Heart right ventricle (tissue), 16 donors: ENCODE data around the gene KIAA0513. TPM values are rescaled to one million over a fixed set of nuclear protein-coding genes. Genes with fewer than 3 reads are reported as not detected.

Experiments
- ATAC-seq, 8 donors: fragments of 200-7000 bp; cut with Tn5 transposase; one replicate each; pipeline ENCODE4 v1.9.1; 2020; ENCODE audit warnings: mild to moderate bottlenecking in 8 of 8, moderate library complexity in 8 of 8, moderate number of reproducible peaks in 1 of 8
- DNase-seq, 2 donors: peaks; one replicate each; pipeline ENCODE4 v3.0.0-alpha.2; 2020
- H3K27ac ChIP-seq, 10 donors: fragments of 200-600 bp; sonication (generic) in 2 of 10; one replicate each; pipeline versions ENCODE4 v1.5.0 to v1.8.0; 2020 to 2022; ENCODE audit warnings: mild to moderate bottlenecking in 3 of 10
- H3K27me3 ChIP-seq, 7 donors: fragments of 200-600 bp; one replicate each; pipeline ENCODE4 v1.8.0; 2021 to 2022; ENCODE audit warnings: mild to moderate bottlenecking in 2 of 7
- H3K36me3 ChIP-seq, 9 donors: fragments of 200-600 bp; sonication (generic) in 1 of 9; one replicate each; pipeline versions ENCODE4 v1.5.0 to v1.8.0; 2020 to 2022; ENCODE audit warnings: mild to moderate bottlenecking in 2 of 9
- H3K4me1 ChIP-seq, 9 donors: fragments of 200-600 bp; sonication (generic) in 1 of 9; one replicate each; pipeline versions ENCODE4 v1.5.0 to v1.8.0; 2020 to 2022; ENCODE audit warnings: mild to moderate bottlenecking in 4 of 9
- H3K4me3 ChIP-seq, 10 donors: fragments of 200-600 bp; sonication (generic) in 2 of 10; one replicate each; pipeline versions ENCODE4 v1.5.0 to v1.8.0; 2020 to 2022; ENCODE audit warnings: mild to moderate bottlenecking in 7 of 10, moderate library complexity in 2 of 10
- H3K9me3 ChIP-seq, 11 donors: fragments of 200-600 bp in 10 of 11; sonication (generic) in 2 of 11; one replicate each; pipeline versions ENCODE4 v1.5.0 to v1.8.0; 2013 to 2022; ENCODE audit warnings: mild to moderate bottlenecking in 2 of 11, control low read depth in 1 of 11, moderate library complexity in 1 of 11
- WGBS, 2 donors: extraction: QIAGEN DNeasy Blood & Tissue Kit; methylation state at CpG; one replicate each; pipeline ENCODE4 v1.1.7; 2013; ENCODE audit warnings: inconsistent platforms in 1 of 2; 5-methylcytosine and 5-hydroxymethylcytosine counted together
- intact Hi-C, 10 donors: fragments of 100-400 bp; cut with DNase I; formaldehyde crosslinking; loops; one replicate each; pipeline versions ENCODE4 v1.11.1 to v1.14.2; 2022
- polyA plus RNA-seq, 2 donors: library from polyadenylated mRNA; stranded (reverse); fragments of 200-250 nt; gene quantifications; one replicate each; pipeline ENCODE4 v1.2.3, GENCODE V29; 2013
- total RNA-seq, 10 donors: library from RNA; stranded (reverse); fragmentation: NEBNext Ultra II Directional in 3 of 10; extraction: Animal tissue kit (Norgen Biotek cat#: 25700) in 3 of 10; gene quantifications; one replicate each; pipeline versions ENCODE4 v1.2.1 to v1.2.4, GENCODE V29; 2021 to 2023
- TF ChIP-seq, protein P1 (sequence below), 9 donors: fragments of 200-600 bp; sonication (generic) in 2 of 9; IDR thresholded peaks; one replicate each; pipeline versions ENCODE4 v1.5.0 to v1.8.0; 2021 to 2022; ENCODE audit warnings: antibody characterized with exemption in 9 of 9, mild to moderate bottlenecking in 5 of 9, moderate library complexity in 1 of 9
- donor health status: Arrhythmogenic right ventricular cardiomyopathy.
- donor health status: ischemic (EF 13 %, LVEDD 7.1; RV severe dilation, severe dysfunction).
- donor health status: healthy with polysubstance abuse.
- donor health status: DM: no; HTN: yes; CAD: no.
- donor health status: DM: no; HTN: no; CAD: no.
- donor health status: ischemic (EF 25% LVEDD 6.9; RV normal size, moderate dysfunction).
- donor health status: ischemic (EF 25% LVEDD 5.7; RV mildly dilated, moderate dysfunction).
- donor health status: healthy.
- donor health status: DM: yes; HTN: yes; CAD: no.
- donor health status: Ischemic cardiomyopathy.
- donor health status: ischemic (EF 35%, LVEDD 5.7; RV mildly dilated, moderate dysfunction).
- donor health status: nonischemic (EF 11% LVEDD 7.7; RV severe dilation, severe dysfunction).
- donor health status: DM: yes; HTN: yes; CAD: no.
- donor health status: PGD.
- donor health status: ischemic (EF 29% LVEDD 5.4; RV normal size, mild dysfunction).
- donor health status: nonischemic (EF 23%, LVEDD 6.1; RV moderate dilation, normal function).

Gene KIAA0513
- total and polyA plus RNA-seq, 12 donors = 2.4 to 10.9 (median 8.3) TPM

DNA sequence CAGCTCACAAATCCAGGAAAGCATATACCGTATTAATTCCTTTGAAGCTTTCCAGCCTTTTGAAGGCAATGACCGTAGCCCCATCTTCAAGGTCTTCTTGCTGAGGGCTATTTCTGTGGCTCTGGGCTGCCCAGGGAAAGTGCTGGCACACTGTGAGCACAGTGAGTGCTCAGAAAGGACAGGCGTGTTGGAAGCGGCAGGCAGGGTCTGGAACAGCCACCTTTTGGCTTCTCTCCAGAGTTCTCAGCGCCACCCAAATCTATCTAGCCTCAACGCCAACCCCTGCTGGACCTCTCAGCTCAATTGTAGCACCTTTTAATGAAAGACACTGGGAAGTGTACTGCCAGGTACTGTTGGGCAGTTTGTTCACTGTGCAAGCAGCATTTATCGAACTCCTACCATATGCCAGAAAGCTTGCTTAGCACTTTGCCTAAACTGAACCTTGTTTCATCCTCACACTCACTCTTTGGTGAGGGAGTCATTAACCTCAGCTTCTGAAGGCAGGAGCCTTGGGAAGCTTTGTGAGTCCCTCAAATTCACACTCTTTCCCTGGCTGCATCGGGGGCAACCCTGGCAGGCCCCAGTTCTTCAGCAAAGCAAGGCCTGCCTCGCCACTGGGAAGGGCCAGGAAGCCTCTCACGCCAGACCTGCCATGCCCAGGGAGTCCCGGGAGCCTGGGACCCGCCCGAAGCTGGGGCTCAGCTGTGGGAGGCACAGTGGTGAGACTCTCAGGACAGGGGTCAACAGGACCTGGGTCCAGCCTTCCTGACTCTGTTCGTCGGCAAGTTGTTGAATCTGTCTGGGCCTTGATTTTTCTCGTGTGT is 98.2 kb downstream of the KIAA0513 start:
- Histone ChIP-seq H3K36me3 (no peaks in the 10 kb centered on the region), H3K27ac (peak overlapping the region in 9 of 10 donors; percentile 30 to 90 (median 77)), H3K27me3 (no peaks in the 10 kb centered on the region), H3K4me3 (no peak overlapping the region), H3K9me3 (no peaks in the 10 kb centered on the region), H3K4me1 (peaks cover 26 to 63% (median 49%) of the 10 kb centered on the region in 9 donors)
- DNase-seq (peak; percentile 60 to 69), ATAC-seq (peak; percentile 23 to 87 (median 66))
- intact Hi-C loops = loop anchor here in 3 of 10 donors (5.0 to 10.0 kb wide), 3 partner anchors 42 to 107 kb away; no protein-coding TSS in a partner anchor
- WGBS, 2 donors = 78 to 81% methylated on average over 16 of the region's 16 CpGs
- TF ChIP-seq, protein P1, sequence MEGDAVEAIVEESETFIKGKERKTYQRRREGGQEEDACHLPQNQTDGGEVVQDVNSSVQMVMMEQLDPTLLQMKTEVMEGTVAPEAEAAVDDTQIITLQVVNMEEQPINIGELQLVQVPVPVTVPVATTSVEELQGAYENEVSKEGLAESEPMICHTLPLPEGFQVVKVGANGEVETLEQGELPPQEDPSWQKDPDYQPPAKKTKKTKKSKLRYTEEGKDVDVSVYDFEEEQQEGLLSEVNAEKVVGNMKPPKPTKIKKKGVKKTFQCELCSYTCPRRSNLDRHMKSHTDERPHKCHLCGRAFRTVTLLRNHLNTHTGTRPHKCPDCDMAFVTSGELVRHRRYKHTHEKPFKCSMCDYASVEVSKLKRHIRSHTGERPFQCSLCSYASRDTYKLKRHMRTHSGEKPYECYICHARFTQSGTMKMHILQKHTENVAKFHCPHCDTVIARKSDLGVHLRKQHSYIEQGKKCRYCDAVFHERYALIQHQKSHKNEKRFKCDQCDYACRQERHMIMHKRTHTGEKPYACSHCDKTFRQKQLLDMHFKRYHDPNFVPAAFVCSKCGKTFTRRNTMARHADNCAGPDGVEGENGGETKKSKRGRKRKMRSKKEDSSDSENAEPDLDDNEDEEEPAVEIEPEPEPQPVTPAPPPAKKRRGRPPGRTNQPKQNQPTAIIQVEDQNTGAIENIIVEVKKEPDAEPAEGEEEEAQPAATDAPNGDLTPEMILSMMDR (IDR thresholded peaks at IDR 0.05) = no peak

- intact Hi-C loops = loop anchor here in 3 of 10 donors (5.0 to 10.0 kb wide), 3 partner anchors 41 to 106 kb away; no protein-coding TSS in a partner anchor
Measured at GRCh38 chr16:85126394-85126704, 98.8 kb downstream of the KIAA0513 start.

DNA sequence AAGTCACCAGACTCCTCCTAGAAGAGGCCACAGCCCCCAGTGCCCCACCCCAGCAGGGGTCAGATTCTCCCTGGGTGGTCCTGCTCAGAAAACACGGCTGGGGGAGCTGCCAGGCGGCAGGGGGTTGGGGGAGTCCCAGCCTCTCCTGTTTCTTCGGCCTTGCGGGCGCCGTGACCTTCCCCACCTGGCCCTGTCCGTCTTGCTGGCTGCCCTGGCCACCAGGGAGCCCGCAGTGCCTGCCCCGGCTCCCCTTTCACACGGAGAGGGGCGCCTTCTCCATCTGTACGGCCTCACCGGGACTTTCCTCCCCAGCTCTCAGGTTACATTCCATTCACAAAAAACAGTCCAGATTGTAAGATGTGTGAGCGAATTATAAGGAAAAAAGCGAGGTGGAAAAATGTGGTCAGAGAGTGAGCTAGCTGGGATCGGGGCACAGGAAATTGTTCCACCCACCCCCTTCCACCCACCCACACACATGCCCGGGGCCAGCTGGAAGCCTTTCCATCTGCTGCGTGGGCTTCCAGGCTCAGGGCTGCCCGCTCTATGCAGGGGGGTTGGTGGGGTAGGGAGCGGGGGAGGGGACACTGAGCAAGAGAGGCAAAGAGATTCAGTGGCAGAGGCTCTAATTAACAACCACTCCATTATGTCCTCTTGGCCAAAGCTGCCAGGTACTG is 99.2 kb downstream of the KIAA0513 start:
- H3K27me3 ChIP-seq = no peaks in the 10 kb centered on the region
- no peaks in the 10 kb centered on the region for H3K36me3 ChIP-seq
- TF ChIP-seq, protein P1 (IDR thresholded peaks at IDR 0.05) = no peak
- no peaks in the 10 kb centered on the region for H3K9me3 ChIP-seq
- intact Hi-C loops = loop anchor here in 3 of 10 donors (5.0 to 10.0 kb wide), 3 partner anchors 40 to 105 kb away; no protein-coding TSS in a partner anchor
- 33 to 39% methylated on average over 20 of the region's 20 CpGs for WGBS, 2 donors
- H3K4me3 ChIP-seq = no peak overlapping the region
- ATAC-seq = peak in 6 of 8 donors; percentile 16 to 44 (median 28)
- peaks cover 28 to 68% (median 54%) of the 10 kb centered on the region in 9 donors for H3K4me1 ChIP-seq
- DNase-seq = no peak
- peak overlapping the region in 6 of 10 donors; percentile 46 to 86 (median 61) for H3K27ac ChIP-seq

More at GRCh38 chr16:85126394-85126704, 98.8 kb downstream of the KIAA0513 start:
- Histone ChIP-seq H3K4me1 (peaks cover 28 to 68% (median 54%) of the 10 kb centered on the region in 9 donors), H3K27ac (peak overlapping the region in 8 of 10 donors; percentile 46 to 86 (median 66)), H3K9me3 (no peaks in the 10 kb centered on the region), H3K4me3 (no peak overlapping the region), H3K36me3 (no peaks in the 10 kb centered on the region), H3K27me3 (no peaks in the 10 kb centered on the region)
- TF ChIP-seq, protein P1 (IDR thresholded peaks at IDR 0.05) = no peak
- DNase-seq (no peak), ATAC-seq (no peak)
- 76 to 77% methylated on average over 12 of the region's 12 CpGs for WGBS, 2 donors

GRCh38 chr16:85127379-85127723 is 99.8 kb downstream of the KIAA0513 start:
- Histone ChIP-seq H3K36me3 (no peaks in the 10 kb centered on the region), H3K27ac (no peak overlapping the region), H3K4me1 (peaks cover 28 to 68% (median 54%) of the 10 kb centered on the region in 9 donors), H3K27me3 (no peaks in the 10 kb centered on the region), H3K9me3 (no peaks in the 10 kb centered on the region), H3K4me3 (no peak overlapping the region)
- no peak for DNase-seq
- ATAC-seq = no peak
- WGBS, 2 donors = 77 to 81% methylated on average over 3 of the region's 3 CpGs
- TF ChIP-seq, protein P1 (IDR thresholded peaks at IDR 0.05) = no peak
- intact Hi-C loops = loop anchor here in 3 of 10 donors (5.0 to 10.0 kb wide), 3 partner anchors 40 to 105 kb away; no protein-coding TSS in a partner anchor
